PC-9 (cell line): ENCODE data around the gene ANKK1. TPM values are rescaled to one million over a fixed set of nuclear protein-coding genes. Genes with fewer than 3 reads are reported as not detected.

Experiments used
- BruUV-seq: library from RNA; stranded (reverse); fragments of 400-500 nt; replicated peaks from 2 replicates; lab custom pipeline; 2021; lab: Mats Ljungman, UMichigan
- CTCF ChIA-PET: fragments of 300-600 bp; sonication (Branson Sonifier 250); formaldehyde crosslinking; loops from one replicate; lab custom pipeline; 2022; ENCODE audit warnings: antibody characterized with exemption; lab: Charles Lee
- POLR2A ChIA-PET: fragments of 300-600 bp; sonication (Branson Sonifier 250); formaldehyde crosslinking; loops from one replicate; lab custom pipeline; 2022; ENCODE audit warnings: antibody characterized with exemption; ENCODE audit not compliant: unreplicated experiment; lab: Charles Lee
- DNase-seq, 2 experiments: peaks; one replicate each; pipeline versions ENCODE4 v3.0.0 to v3.0.0-alpha.2; 2015 to 2022; ENCODE audit warnings: mixed read lengths in 1 of 2
- H2AFZ ChIP-seq: fragments of 200-600 bp; sonication (generic); 2 replicates; pipeline ENCODE4 v1.8.1; 2017; ENCODE audit warnings: antibody characterized with exemption
- H3F3A ChIP-seq: fragments of 200-600 bp; sonication (generic); 2 replicates; pipeline ENCODE4 v1.8.1; 2017; ENCODE audit warnings: antibody characterized with exemption, mild to moderate bottlenecking, low read depth; ENCODE audit not compliant: insufficient read depth
- H3K27ac ChIP-seq: fragments of 200-600 bp; sonication (generic); 2 replicates; pipeline ENCODE4 v1.6.1; 2016; ENCODE audit warnings: mixed run types
- H3K27me3 ChIP-seq: fragments of 200-600 bp; sonication (generic); 2 replicates; pipeline ENCODE4 v1.6.1; 2016; ENCODE audit warnings: low read depth, mixed run types; ENCODE audit not compliant: insufficient read depth
- H3K36me3 ChIP-seq: fragments of 200-600 bp; sonication (generic); 2 replicates; pipeline ENCODE4 v1.6.1; 2016; ENCODE audit warnings: low read depth, mixed run types
- H3K4me1 ChIP-seq: fragments of 200-600 bp; sonication (generic); replicated peaks from 2 replicates; pipeline ENCODE4 v1.6.1; 2016; ENCODE audit warnings: mixed run types; ENCODE audit not compliant: insufficient read depth
- H3K4me2 ChIP-seq: fragments of 200-600 bp; sonication (generic); 2 replicates; pipeline ENCODE4 v1.6.1; 2017; ENCODE audit warnings: mixed run types
- H3K4me3 ChIP-seq: fragments of 200-600 bp; sonication (generic); 2 replicates; pipeline ENCODE4 v1.6.1; 2016; ENCODE audit warnings: mixed run types
- H3K79me2 ChIP-seq: fragments of 200-600 bp; sonication (generic); 2 replicates; pipeline ENCODE4 v1.6.1; 2017; ENCODE audit warnings: low read depth, mixed run types
- H3K9me2 ChIP-seq: fragments of 200-600 bp; sonication (generic); 2 replicates; pipeline ENCODE4 v1.8.1; 2017; ENCODE audit warnings: mild to moderate bottlenecking; ENCODE audit not compliant: insufficient read depth
- H3K9me3 ChIP-seq: fragments of 200-600 bp; sonication (generic); 2 replicates; pipeline ENCODE4 v1.8.1; 2016; ENCODE audit warnings: low read depth; ENCODE audit not compliant: insufficient read depth
- H4K20me1 ChIP-seq: fragments of 200-600 bp; sonication (generic); 2 replicates; pipeline ENCODE4 v1.8.1; 2017; ENCODE audit not compliant: insufficient read depth
- EZH2 ChIP-seq: fragments of 200-600 bp; sonication (generic); IDR thresholded peaks from 2 replicates; pipeline ENCODE4 v1.8.0; 2017; ENCODE audit warnings: antibody characterized with exemption, low read depth
- intact Hi-C: fragments of 100-400 bp; cut with micrococcal nuclease; formaldehyde crosslinking; loops from one replicate; pipeline ENCODE4 v1.10.0; 2022; ENCODE audit not compliant: unreplicated experiment
- total RNA-seq: library from RNA; stranded (reverse); gene quantifications from 2 replicates; pipeline ENCODE4 v1.2.3, GENCODE V29; 2021
- TF ChIP-seq, protein P1 (sequence below): fragments of 200-600 bp; sonication (generic); conservative IDR thresholded peaks from 2 replicates; pipeline ENCODE4 v1.6.1; 2017; ENCODE audit warnings: mixed run types, antibody characterized with exemption, mild to moderate bottlenecking, moderate library complexity

The ANKK1 gene
- total RNA-seq, 1 experiment from 2014 or later = not detected

DNA sequence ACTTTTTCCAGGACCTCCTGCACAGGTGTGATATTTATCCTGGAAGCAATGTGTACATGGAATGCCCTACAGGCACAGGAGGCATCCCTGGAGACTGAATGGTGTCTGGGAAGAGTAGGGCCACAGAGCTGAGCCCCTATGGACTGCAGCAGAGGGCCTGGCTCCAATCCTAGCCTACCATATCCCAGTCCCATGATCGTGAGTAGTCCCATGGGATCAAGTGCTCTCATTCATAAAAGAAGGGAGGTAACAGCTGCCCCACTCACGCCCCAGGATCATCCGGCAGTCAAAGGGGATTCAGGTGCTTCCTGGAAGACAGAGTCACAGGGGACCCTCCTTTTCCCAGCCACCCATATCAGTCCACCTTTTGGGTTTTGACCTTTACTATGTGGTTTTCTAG is 24.0 kb downstream of the ANKK1 start:
- ChIA-PET CTCF (no interaction called here), POLR2A (interaction anchor here (0.6 kb wide), 1 partner anchor 20 kb away, joined by 11 read pairs; no protein-coding TSS in a partner anchor)
- intact Hi-C loops = no loop called here

DNA sequence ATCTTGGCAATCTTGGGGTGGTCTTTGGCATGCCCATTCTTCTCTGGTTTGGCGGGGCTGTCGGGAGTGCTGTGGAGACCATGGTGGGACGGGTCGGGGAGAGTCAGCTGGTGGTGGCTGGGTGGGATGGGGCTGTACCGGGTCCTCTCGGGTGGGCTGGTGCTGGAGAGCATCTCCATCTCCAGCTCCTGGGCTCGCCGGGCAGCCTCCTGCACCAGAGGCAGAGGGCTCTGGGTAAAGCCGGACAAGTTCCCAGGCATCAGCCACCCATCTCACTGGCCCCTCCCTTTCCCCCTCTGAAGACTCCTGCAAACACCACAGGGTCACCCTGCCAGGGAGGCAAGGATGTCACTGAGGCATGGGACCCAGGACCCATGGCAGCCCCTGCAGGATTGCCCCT is 25.1 kb downstream of the ANKK1 start:
- Histone ChIP-seq H3K27ac (no peak overlapping the region), H2AFZ (no peak overlapping the region), H4K20me1 (no peaks in the 10 kb centered on the region), H3K27me3 (peaks cover 99% of the 10 kb centered on the region), H3K79me2 (no peaks in the 10 kb centered on the region), H3K9me3 (no peaks in the 10 kb centered on the region), H3K9me2 (no peaks in the 10 kb centered on the region), H3K4me1 (no peaks in the 10 kb centered on the region), H3K4me2 (no peak overlapping the region), H3F3A (no peaks in the 10 kb centered on the region), H3K4me3 (no peak overlapping the region), H3K36me3 (no peaks in the 10 kb centered on the region)
- DNase-seq = no peak
- POLR2A ChIA-PET = no interaction called here
- CTCF ChIA-PET = no interaction called here
- TF ChIP-seq EZH2 = no peak
- TF ChIP-seq, protein P1, sequence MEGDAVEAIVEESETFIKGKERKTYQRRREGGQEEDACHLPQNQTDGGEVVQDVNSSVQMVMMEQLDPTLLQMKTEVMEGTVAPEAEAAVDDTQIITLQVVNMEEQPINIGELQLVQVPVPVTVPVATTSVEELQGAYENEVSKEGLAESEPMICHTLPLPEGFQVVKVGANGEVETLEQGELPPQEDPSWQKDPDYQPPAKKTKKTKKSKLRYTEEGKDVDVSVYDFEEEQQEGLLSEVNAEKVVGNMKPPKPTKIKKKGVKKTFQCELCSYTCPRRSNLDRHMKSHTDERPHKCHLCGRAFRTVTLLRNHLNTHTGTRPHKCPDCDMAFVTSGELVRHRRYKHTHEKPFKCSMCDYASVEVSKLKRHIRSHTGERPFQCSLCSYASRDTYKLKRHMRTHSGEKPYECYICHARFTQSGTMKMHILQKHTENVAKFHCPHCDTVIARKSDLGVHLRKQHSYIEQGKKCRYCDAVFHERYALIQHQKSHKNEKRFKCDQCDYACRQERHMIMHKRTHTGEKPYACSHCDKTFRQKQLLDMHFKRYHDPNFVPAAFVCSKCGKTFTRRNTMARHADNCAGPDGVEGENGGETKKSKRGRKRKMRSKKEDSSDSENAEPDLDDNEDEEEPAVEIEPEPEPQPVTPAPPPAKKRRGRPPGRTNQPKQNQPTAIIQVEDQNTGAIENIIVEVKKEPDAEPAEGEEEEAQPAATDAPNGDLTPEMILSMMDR = no peak
- intact Hi-C loops = no loop called here
- no TSS peak for BruUV-seq

More for the DNA sequence above, 24.0 kb downstream of the ANKK1 start:
- Histone ChIP-seq H3K4me1 (no peaks in the 10 kb centered on the region), H3K9me2 (no peaks in the 10 kb centered on the region), H4K20me1 (0 out of 2 replicates have a peak, but pooled peaks cover 3% of the 10 kb centered on the region), H3K4me2 (no peak overlapping the region), H2AFZ (no peak overlapping the region), H3K36me3 (no peaks in the 10 kb centered on the region), H3K9me3 (no peaks in the 10 kb centered on the region), H3K27ac (no peak overlapping the region), H3K27me3 (peaks cover 100% of the 10 kb centered on the region), H3K4me3 (no peak overlapping the region), H3F3A (no peaks in the 10 kb centered on the region), H3K79me2 (no peaks in the 10 kb centered on the region)
- no peak for DNase-seq
- no peak for TF ChIP-seq EZH2
- TF ChIP-seq, protein P1 = no peak
- no TSS peak for BruUV-seq

DNA sequence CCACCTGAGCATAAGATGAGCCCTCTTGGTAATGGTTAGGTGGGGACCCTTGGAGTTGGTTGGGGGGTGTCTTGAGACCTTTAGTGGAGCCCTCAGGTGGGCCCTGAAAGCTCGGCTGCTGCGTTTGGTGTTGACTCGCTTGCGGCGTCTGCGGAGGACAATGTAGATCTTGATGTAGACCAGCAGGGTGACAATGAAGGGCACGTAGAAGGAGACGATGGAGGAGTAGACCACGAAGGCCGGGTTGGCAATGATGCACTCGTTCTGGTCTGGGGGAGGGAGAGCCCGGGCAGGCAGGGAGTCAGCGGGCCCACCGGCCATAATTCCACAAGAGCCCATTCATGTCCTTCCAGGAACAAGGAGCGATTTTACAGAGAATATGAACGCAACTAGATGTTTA is 27.8 kb downstream of the ANKK1 start:
- ChIA-PET POLR2A (no interaction called here), CTCF (no interaction called here)
- Histone ChIP-seq H3K36me3 (no peaks in the 10 kb centered on the region), H3K27ac (no peak overlapping the region), H3F3A (no peaks in the 10 kb centered on the region), H3K4me3 (no peak overlapping the region), H3K4me2 (no peak overlapping the region), H2AFZ (no peak overlapping the region), H3K9me3 (no peaks in the 10 kb centered on the region), H4K20me1 (no peaks in the 10 kb centered on the region), H3K27me3 (peaks cover 99% of the 10 kb centered on the region), H3K4me1 (no peaks in the 10 kb centered on the region), H3K9me2 (no peaks in the 10 kb centered on the region), H3K79me2 (no peaks in the 10 kb centered on the region)
- intact Hi-C loops = no loop called here
- no peak for DNase-seq
- TF ChIP-seq, protein P1 = no peak
- TF ChIP-seq EZH2 = no peak
- BruUV-seq = no TSS peak
